Esophagus muscularis mucosa (tissue), 4 donors: Measurements from ENCODE around the gene PNPLA7. TPM values are rescaled to one million over a fixed set of nuclear protein-coding genes. Genes with fewer than 3 reads are reported as not detected.
"Not testable (repeated sequence)": the region's sequence is repeated elsewhere in the genome, so short reads cannot be mapped to it uniquely, and the experiment has no call there.

Experiments
- DNase-seq: peaks from one replicate; pipeline ENCODE4 v3.0.0-alpha.2; 2017; ENCODE audit errors: extremely low spot score
- H3K27ac ChIP-seq, 4 donors: fragments of 200-600 bp; sonication (generic); replicated peaks in 1 of 4; 1 replicate in 3 of 4; 2 replicates in 1 of 4; pipeline ENCODE4 v1.5.1; 2016 to 2019; ENCODE audit warnings: mild to moderate bottlenecking in 1 of 4
- H3K27me3 ChIP-seq, 4 donors: fragments of 200-600 bp; sonication (generic); one replicate each; pipeline versions ENCODE4 v1.5.1 to v1.6.0; 2016 to 2019
- H3K36me3 ChIP-seq, 4 donors: fragments of 200-600 bp; sonication (generic); one replicate each; pipeline ENCODE4 v1.5.1; 2016 to 2019
- H3K4me1 ChIP-seq, 4 donors: fragments of 200-600 bp; sonication (generic); one replicate each; pipeline ENCODE4 v1.5.1; 2016 to 2019
- H3K4me3 ChIP-seq, 4 donors: fragments of 200-600 bp; sonication (generic); 1 replicate in 2 of 4; 2 replicates in 2 of 4; pipeline ENCODE4 v1.5.1; 2016 to 2019; ENCODE audit warnings: mild to moderate bottlenecking in 4 of 4, moderate library complexity in 1 of 4
- H3K9me3 ChIP-seq, 4 donors: fragments of 200-600 bp; sonication (generic); 1 replicate in 3 of 4; 2 replicates in 1 of 4; pipeline ENCODE4 v1.5.1; 2016 to 2019
- CTCF ChIP-seq, 3 experiments: fragments of 200-600 bp in 2 of 3; fragments of 450-650 bp in 1 of 3; sonication (generic) in 2 of 3; IDR thresholded peaks; one replicate each; pipeline ENCODE4 v1.5.1; 2017 to 2019; ENCODE audit warnings: antibody characterized with exemption in 3 of 3, mild to moderate bottlenecking in 2 of 3, moderate library complexity in 1 of 3
- EP300 ChIP-seq: sonication (generic); formaldehyde crosslinking; IDR thresholded peaks from one replicate; pipeline ENCODE4 v1.6.1; 2017; ENCODE audit warnings: antibody characterized with exemption
- POLR2A ChIP-seq: fragments of 450-650 bp; IDR thresholded peaks from one replicate; pipeline ENCODE4 v1.6.1; 2017; ENCODE audit warnings: antibody characterized with exemption, moderate library complexity, mild to moderate bottlenecking, low read depth
- POLR2AphosphoS5 ChIP-seq, 2 donors: sonication (generic); formaldehyde crosslinking; IDR thresholded peaks; one replicate each; pipeline ENCODE4 v1.6.1; 2017; ENCODE audit warnings: antibody characterized with exemption in 2 of 2
- WGBS: methylation state at CpG from one replicate; pipeline ENCODE4 v1.1.5; 2018; 5-methylcytosine and 5-hydroxymethylcytosine counted together
- intact Hi-C: fragments of 100-400 bp; cut with DNase I; formaldehyde crosslinking; loops from one replicate; pipeline ENCODE4 v1.15.1; 2023
- total RNA-seq, 4 donors: library from RNA; depleted of rRNA; stranded (reverse); fragments of >200 nt; gene quantifications; one replicate each; pipeline versions ENCODE4 v1.1.0 to v1.2.1, GENCODE V29; 2016

The PNPLA7 gene
- total RNA-seq, 4 donors from 2014 or later: 3.0 to 6.2 (median 4.0) TPM

- Histone ChIP-seq H3K4me3 (peak overlapping the region; percentile 91 to 98 (median 94)), H3K27ac (peak overlapping the region; percentile 84 to 97 (median 94)), H3K27me3 (peaks cover 0 to 3% (median 0%) of the 10 kb centered on the region in 4 donors), H3K4me1 (peaks cover 13 to 57% (median 50%) of the 10 kb centered on the region in 4 donors), H3K9me3 (no peaks in the 10 kb centered on the region), H3K36me3 (peaks cover 0 to 40% (median 34%) of the 10 kb centered on the region in 4 donors)
- WGBS: 40% methylated on average over 13 of the region's 58 CpGs
- DNase-seq: no peak
- TF ChIP-seq CTCF (IDR thresholded peaks at IDR 0.05) (no peak), POLR2AphosphoS5 (IDR thresholded peaks at IDR 0.05) (no peak), POLR2A (no peak), EP300 (no peak)
- intact Hi-C loops: no loop called here
Measured at GRCh38 chr9:137552022-137552768, 2.0 kb upstream of the PNPLA7 start.

- no CpG with 5 or more reads among the region's 106 CpGs for WGBS
- H3K27me3 ChIP-seq: peaks cover 0 to 3% (median 0%) of the 10 kb centered on the region in 4 donors
- no peak for TF ChIP-seq EP300
- TF ChIP-seq POLR2AphosphoS5 (IDR thresholded peaks at IDR 0.05): peak; percentile 94 to 97
- TF ChIP-seq POLR2A: peak; percentile 80
- peak; percentile 26 to 54 (median 41) for TF ChIP-seq CTCF (IDR thresholded peaks at IDR 0.05)
- intact Hi-C loops: no loop called here
- H3K9me3 ChIP-seq: no peaks in the 10 kb centered on the region
- DNase-seq: peak; percentile 93
- peak within 1 kb of the TSS; percentile 87 to 97 (median 96) for H3K27ac ChIP-seq
- peak within 1 kb of the TSS; percentile 91 to 98 (median 94) for H3K4me3 ChIP-seq
- H3K36me3 ChIP-seq: peaks cover 0 to 34% (median 29%) of the 10 kb centered on the region in 4 donors
- peaks cover 13 to 53% (median 48%) of the 10 kb centered on the region in 4 donors for H3K4me1 ChIP-seq
Measured at GRCh38 chr9:137551264-137552021, 1.2 kb upstream of the PNPLA7 start, which contains the start of gene MRPL41. Gene MRPL41 (plus strand): TSS chr9:137551879. CDS start chr9:137552082, 203 bp downstream.

- Histone ChIP-seq H3K27ac (peak overlapping the region; percentile 87 to 97 (median 96)), H3K36me3 (peaks cover 0 to 30% (median 24%) of the 10 kb centered on the region in 4 donors), H3K4me3 (peak overlapping the region; percentile 91 to 98 (median 94)), H3K4me1 (peaks cover 13 to 48% (median 43%) of the 10 kb centered on the region in 4 donors)
- intact Hi-C loops, H3K9me3 ChIP-seq, DNase-seq, H3K27me3 ChIP-seq: not testable (repeated sequence)
- 4% methylated on average over 9 of the region's 17 CpGs for WGBS
Measured at GRCh38 chr9:137550958-137551263, 709 bp upstream of the PNPLA7 start.

GRCh38 chr9:137547687-137548543, 2.3 kb downstream of the PNPLA7 start:
- TF ChIP-seq POLR2A: no peak
- TF ChIP-seq POLR2AphosphoS5 (IDR thresholded peaks at IDR 0.05): no peak
- TF ChIP-seq EP300: no peak
- TF ChIP-seq CTCF (IDR thresholded peaks at IDR 0.05): no peak
- no peak for DNase-seq
- H3K9me3 ChIP-seq: no peaks in the 10 kb centered on the region
- H3K36me3 ChIP-seq: peaks cover 0 to 12% (median 8%) of the 10 kb centered on the region in 4 donors
- H3K27me3 ChIP-seq: peaks cover 0 to 3% (median 0%) of the 10 kb centered on the region in 4 donors
- 79% methylated on average over 12 of the region's 23 CpGs for WGBS
- H3K4me1 ChIP-seq: peaks cover 16 to 38% (median 36%) of the 10 kb centered on the region in 4 donors
- no peak overlapping the region for H3K27ac ChIP-seq
- H3K4me3 ChIP-seq: no peak overlapping the region
- intact Hi-C loops: no loop called here
